Ishikawa (cell line): ENCODE results near the gene CIB2.

ENCODE experiments used
- CEBPB ChIP-seq: IDR thresholded peaks from 2 replicates; pipeline ENCODE4 v1.6.1; 2012
- EP300 ChIP-seq: IDR thresholded peaks from 2 replicates; pipeline ENCODE4 v1.6.1; 2012; ENCODE audit warnings: borderline replicate concordance
- TF ChIP-seq, protein P1 (sequence below): IDR thresholded peaks from 2 replicates; pipeline ENCODE4 v1.6.1; 2012

DNA sequence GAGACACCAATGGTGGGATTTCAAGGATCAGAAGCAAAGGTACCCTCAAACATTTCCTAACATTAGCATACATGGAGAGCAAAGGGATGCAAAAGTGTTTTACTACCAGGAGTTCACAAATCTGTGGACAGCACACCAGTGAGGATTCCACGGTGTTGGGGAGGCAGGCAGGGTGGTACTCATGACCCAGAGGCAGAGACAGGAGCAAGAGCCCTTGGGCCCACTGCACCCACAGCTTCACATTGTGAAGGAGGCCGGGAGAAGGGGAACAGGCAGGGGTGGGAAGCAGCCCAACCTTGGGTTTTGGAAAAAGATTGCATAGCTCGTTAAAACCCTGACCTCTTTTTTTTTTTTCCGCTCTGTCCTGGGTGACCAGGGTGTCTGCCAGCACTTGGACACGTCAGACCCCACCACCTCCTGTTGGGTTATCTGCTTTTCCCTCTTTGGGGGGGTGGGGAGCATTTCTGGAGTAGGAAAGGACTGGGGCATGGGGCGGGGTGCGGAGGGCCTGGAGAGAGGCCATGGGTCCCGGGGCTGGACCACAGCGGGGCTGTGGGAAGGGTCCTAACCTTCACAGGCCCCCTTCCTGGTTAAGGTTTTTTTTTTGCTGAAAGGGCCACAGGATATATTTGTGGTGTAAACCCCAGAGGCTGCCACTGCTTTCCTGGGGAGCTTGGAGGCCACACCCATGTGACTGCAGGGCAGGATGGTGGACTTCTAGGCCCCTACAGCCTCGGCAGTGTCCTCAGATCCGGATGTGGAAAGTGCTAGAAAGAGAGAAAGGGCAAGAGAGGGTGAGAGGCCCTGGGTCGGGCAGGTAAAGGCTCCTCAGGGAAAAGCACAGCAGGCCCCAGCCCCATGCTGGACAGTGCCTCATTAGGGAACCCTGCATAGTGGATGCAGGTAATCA lies 26.4 kb downstream of the CIB2 start:
- TF ChIP-seq, protein P1, sequence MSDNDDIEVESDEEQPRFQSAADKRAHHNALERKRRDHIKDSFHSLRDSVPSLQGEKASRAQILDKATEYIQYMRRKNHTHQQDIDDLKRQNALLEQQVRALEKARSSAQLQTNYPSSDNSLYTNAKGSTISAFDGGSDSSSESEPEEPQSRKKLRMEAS: no peak
- TF ChIP-seq CEBPB: no peak
- no peak for TF ChIP-seq EP300
